Osteoblast (primary cell): ENCODE data around the gene RTP5. TPM values are rescaled to one million over a fixed set of nuclear protein-coding genes. Genes with fewer than 3 reads are reported as not detected.

Experiments
- DNase-seq: peaks from one replicate; pipeline ENCODE4 v3.0.0; 2011; ENCODE audit warnings: low spot score, mixed read lengths; ENCODE audit not compliant: insufficient read length; ENCODE audit errors: missing footprints
- H2AFZ ChIP-seq: 2 replicates; pipeline ENCODE4 v1.6.0; 2011; ENCODE audit warnings: mild to moderate bottlenecking, low read length
- H3K27ac ChIP-seq: 2 replicates; pipeline ENCODE4 v1.5.1; 2011; ENCODE audit warnings: mild to moderate bottlenecking, low read depth, low read length, moderate library complexity
- H3K27me3 ChIP-seq: 2 replicates; pipeline ENCODE4 v1.6.0; 2012; ENCODE audit warnings: mild to moderate bottlenecking, control low read depth, inconsistent platforms, low read length, moderate library complexity; ENCODE audit not compliant: insufficient read depth
- H3K36me3 ChIP-seq: 2 replicates; pipeline ENCODE4 v1.5.1; 2011; ENCODE audit warnings: mild to moderate bottlenecking, low read length, control low read depth, moderate library complexity; ENCODE audit not compliant: insufficient read depth
- H3K4me1 ChIP-seq: 2 replicates; pipeline ENCODE4 v1.5.1; 2011; ENCODE audit warnings: mild to moderate bottlenecking, low read length, control low read depth, moderate library complexity; ENCODE audit not compliant: insufficient read depth
- H3K4me2 ChIP-seq: 2 replicates; pipeline ENCODE4 v1.6.0; 2011; ENCODE audit warnings: mild to moderate bottlenecking, low read length; ENCODE audit not compliant: insufficient read depth
- H3K4me3 ChIP-seq: fragments of 200-600 bp; sonication (generic); 3 replicates; pipeline ENCODE4 v1.5.1; 2012; ENCODE audit warnings: mild to moderate bottlenecking, low read length, inconsistent platforms; ENCODE audit not compliant: insufficient read depth
- H3K79me2 ChIP-seq: 2 replicates; pipeline ENCODE4 v1.6.0; 2012; ENCODE audit warnings: mild to moderate bottlenecking, low read length, control low read depth, inconsistent platforms; ENCODE audit not compliant: insufficient read depth
- H3K9me3 ChIP-seq: 2 replicates; pipeline ENCODE4 v1.5.1; 2011; ENCODE audit warnings: low read depth, low read length, control low read depth
- H4K20me1 ChIP-seq: 2 replicates; pipeline ENCODE4 v1.6.0; 2012; ENCODE audit warnings: mild to moderate bottlenecking, low read length, control low read depth; ENCODE audit not compliant: insufficient read depth
- total RNA-seq: library from RNA; depleted of rRNA; stranded (reverse); fragments of >200 nt; gene quantifications from 2 replicates; pipeline ENCODE4 v1.2.3, GENCODE V29; 2012
- TF ChIP-seq, protein P1 (sequence below): IDR thresholded peaks from 2 replicates; pipeline ENCODE4 v1.5.1; 2011; ENCODE audit warnings: mild to moderate bottlenecking, low read depth, low read length, moderate library complexity; ENCODE audit errors: extremely low read depth

RTP5 gene
- total RNA-seq, 1 donor: not detected

DNA sequence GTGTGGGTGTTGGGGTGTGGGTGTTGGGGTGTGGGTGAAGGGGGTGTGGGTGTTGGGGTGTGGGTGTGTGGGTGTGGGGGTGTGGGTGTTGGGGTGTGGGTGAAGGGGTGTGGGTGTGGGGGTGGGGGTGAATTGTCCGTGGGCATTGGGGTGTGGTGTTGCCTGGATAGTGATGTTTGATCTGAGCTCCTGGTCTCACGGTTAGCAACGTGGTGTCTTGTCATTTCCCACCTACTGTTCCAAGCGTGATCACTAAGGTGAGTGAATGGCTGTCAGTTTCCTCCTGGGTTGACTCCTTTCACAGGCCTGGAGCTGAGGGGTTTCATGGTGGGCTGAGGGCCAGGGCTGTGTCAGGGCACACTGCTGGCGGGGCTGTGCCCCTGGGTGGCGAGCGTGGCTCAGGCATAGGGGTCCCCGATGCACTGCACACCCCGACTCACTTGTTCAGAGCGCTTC lies 27.2 kb downstream of the RTP5 start:
- TF ChIP-seq, protein P1, sequence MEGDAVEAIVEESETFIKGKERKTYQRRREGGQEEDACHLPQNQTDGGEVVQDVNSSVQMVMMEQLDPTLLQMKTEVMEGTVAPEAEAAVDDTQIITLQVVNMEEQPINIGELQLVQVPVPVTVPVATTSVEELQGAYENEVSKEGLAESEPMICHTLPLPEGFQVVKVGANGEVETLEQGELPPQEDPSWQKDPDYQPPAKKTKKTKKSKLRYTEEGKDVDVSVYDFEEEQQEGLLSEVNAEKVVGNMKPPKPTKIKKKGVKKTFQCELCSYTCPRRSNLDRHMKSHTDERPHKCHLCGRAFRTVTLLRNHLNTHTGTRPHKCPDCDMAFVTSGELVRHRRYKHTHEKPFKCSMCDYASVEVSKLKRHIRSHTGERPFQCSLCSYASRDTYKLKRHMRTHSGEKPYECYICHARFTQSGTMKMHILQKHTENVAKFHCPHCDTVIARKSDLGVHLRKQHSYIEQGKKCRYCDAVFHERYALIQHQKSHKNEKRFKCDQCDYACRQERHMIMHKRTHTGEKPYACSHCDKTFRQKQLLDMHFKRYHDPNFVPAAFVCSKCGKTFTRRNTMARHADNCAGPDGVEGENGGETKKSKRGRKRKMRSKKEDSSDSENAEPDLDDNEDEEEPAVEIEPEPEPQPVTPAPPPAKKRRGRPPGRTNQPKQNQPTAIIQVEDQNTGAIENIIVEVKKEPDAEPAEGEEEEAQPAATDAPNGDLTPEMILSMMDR: no peak
- H2AFZ ChIP-seq: no peak overlapping the region
- H3K9me3 ChIP-seq: no peaks in the 10 kb centered on the region
- no peaks in the 10 kb centered on the region for H3K79me2 ChIP-seq
- no peaks in the 10 kb centered on the region for H4K20me1 ChIP-seq
- H3K4me3 ChIP-seq: no peak overlapping the region
- peaks cover 5% of the 10 kb centered on the region for H3K4me1 ChIP-seq
- H3K27ac ChIP-seq: no peak overlapping the region
- no peak overlapping the region for H3K4me2 ChIP-seq
- no peaks in the 10 kb centered on the region for H3K36me3 ChIP-seq
- H3K27me3 ChIP-seq: peaks cover 2% of the 10 kb centered on the region
- DNase-seq: peak; percentile 79

DNA sequence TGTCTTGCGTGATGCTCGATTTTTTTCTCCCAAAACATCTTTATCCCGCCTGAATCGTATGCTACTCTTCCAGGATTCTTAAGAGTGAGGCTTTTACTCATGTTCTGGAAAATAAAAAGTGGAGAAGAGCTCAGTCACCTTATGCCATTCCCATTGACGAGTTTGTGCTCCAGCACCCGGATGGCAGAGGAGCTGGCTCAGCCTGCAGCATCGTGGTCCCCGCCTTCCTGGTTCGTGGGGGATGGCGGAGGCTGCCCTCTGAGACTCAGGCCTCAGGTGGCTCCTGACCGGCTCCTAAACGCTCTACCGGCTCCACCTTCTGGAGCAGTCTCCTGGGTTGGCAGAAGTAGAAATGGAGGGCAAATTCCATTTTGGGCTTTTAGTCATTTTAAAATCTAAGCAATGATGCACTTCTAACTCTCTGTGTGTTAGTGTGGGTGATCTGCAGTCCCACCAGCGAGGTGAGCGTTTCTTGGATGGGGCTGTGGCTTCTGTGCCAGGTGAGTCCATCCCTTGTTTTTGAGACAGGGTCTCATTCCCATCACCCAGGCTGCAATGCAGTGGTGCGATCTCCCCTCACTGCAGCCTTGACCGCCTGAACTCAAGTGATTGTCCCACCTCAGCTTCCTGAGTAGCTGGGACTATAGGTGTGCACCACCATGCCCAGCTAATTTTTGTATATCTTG lies 27.8 kb downstream of the RTP5 start:
- H3K9me3 ChIP-seq: no peaks in the 10 kb centered on the region
- TF ChIP-seq, protein P1: no peak
- H3K36me3 ChIP-seq: no peaks in the 10 kb centered on the region
- no peak overlapping the region for H3K4me2 ChIP-seq
- H4K20me1 ChIP-seq: no peaks in the 10 kb centered on the region
- H3K4me3 ChIP-seq: no peak overlapping the region
- H3K27me3 ChIP-seq: peaks cover 2% of the 10 kb centered on the region
- no peak overlapping the region for H3K27ac ChIP-seq
- no peaks in the 10 kb centered on the region for H3K79me2 ChIP-seq
- DNase-seq: peak; percentile 60
- peaks cover under 1% of the 10 kb centered on the region for H3K4me1 ChIP-seq
- no peak overlapping the region for H2AFZ ChIP-seq

- no peaks in the 10 kb centered on the region for H4K20me1 ChIP-seq
- DNase-seq: peak; percentile 71
- H3K27ac ChIP-seq: no peak overlapping the region
- no peaks in the 10 kb centered on the region for H3K79me2 ChIP-seq
- peaks cover 5% of the 10 kb centered on the region for H3K27me3 ChIP-seq
- no peaks in the 10 kb centered on the region for H3K9me3 ChIP-seq
- H3K4me2 ChIP-seq: no peak overlapping the region
- TF ChIP-seq, protein P1: no peak
- H2AFZ ChIP-seq: no peak overlapping the region
- no peaks in the 10 kb centered on the region for H3K36me3 ChIP-seq
- H3K4me1 ChIP-seq: no peaks in the 10 kb centered on the region
- no peak overlapping the region for H3K4me3 ChIP-seq
Observed at GRCh38 chr2:241898463-241899270, 29.1 kb downstream of the RTP5 start.
